Measurements from ENCODE around the gene GDI2. TPM values are rescaled to one million over a fixed set of nuclear protein-coding genes. Genes with fewer than 3 reads are reported as not detected.
A peak's percentile ranks its signal among the peaks of the same experiment; 100 is the strongest.
"Not testable (repeated sequence)": the region's sequence is repeated elsewhere in the genome, so short reads cannot be mapped to it uniquely, and the experiment has no call there.

Gene GDI2
- polyA plus RNA-seq (ENCODE audit: low read depth in 6 of 6), result 100 to 1,000 TPM; 380 to 482 (median 401) TPM

GRCh38 chr10:5813341-5814109 lies at the start of gene GDI2:
Gene GDI2, minus strand, starts transcription at chr10:5813434. Its CDS starts 176 bp downstream, at chr10:5813258.
- H3K27ac Mint-ChIP-seq, result peak within 1 kb of the TSS; percentile 86 to 98 (median 95)
- H3K4me1 Mint-ChIP-seq, result peaks cover 55 to 85% (median 65%) of the 10 kb centered on the region in 3 donors
- H3K4me3 Mint-ChIP-seq, result peak within 1 kb of the TSS; percentile 84 to 99 (median 97)
- H3K36me3 Mint-ChIP-seq, result peaks cover 0 to 10% of the 10 kb centered on the region in 2 donors
- H3K9me3 Mint-ChIP-seq, result peaks cover 0 to 5% (median 0%) of the 10 kb centered on the region in 7 donors
- no peaks in the 10 kb centered on the region for H3K27me3 Mint-ChIP-seq
- ATAC-seq (ENCODE audit: low read depth in 2 of 2) (peak; percentile 82 to 84), DNase-seq (peak; percentile 98)

GRCh38 chr10:5862360-5862961 lies 49.2 kb upstream of the GDI2 start:
- H3K4me3 Mint-ChIP-seq, result peak overlapping the region in 3 of 8 donors; percentile 30 to 36 (median 36)
- H3K9me3 Mint-ChIP-seq, result peaks cover 0 to 1% (median 0%) of the 10 kb centered on the region in 7 donors
- peaks cover 24 to 32% (median 26%) of the 10 kb centered on the region in 3 donors for H3K4me1 Mint-ChIP-seq
- peaks cover 0 to 5% of the 10 kb centered on the region in 2 donors for H3K36me3 Mint-ChIP-seq
- H3K27ac Mint-ChIP-seq, result peak overlapping the region; percentile 16 to 95 (median 80)
- ATAC-seq (ENCODE audit: low read depth in 2 of 2) (peak; percentile 37 to 75), DNase-seq (no peak)
- H3K27me3 Mint-ChIP-seq, result no peaks in the 10 kb centered on the region

- H3K27me3 Mint-ChIP-seq, result no peaks in the 10 kb centered on the region
- peaks cover 0 to 1% (median 0%) of the 10 kb centered on the region in 7 donors for H3K9me3 Mint-ChIP-seq
- H3K4me1 Mint-ChIP-seq, result peaks cover 12 to 15% (median 14%) of the 10 kb centered on the region in 3 donors
- ATAC-seq (ENCODE audit: low read depth in 2 of 2) (no peak), DNase-seq (no peak)
- H3K4me3 Mint-ChIP-seq, result no peak overlapping the region
- peak overlapping the region in 1 of 6 donors; percentile 47 for H3K27ac Mint-ChIP-seq
- peaks cover 0 to 5% of the 10 kb centered on the region in 2 donors for H3K36me3 Mint-ChIP-seq
Measured at GRCh38 chr10:5860066-5860465, 46.8 kb upstream of the GDI2 start.

GRCh38 chr10:5858811-5859210 lies 45.6 kb upstream of the GDI2 start:
- H3K27me3 Mint-ChIP-seq, result no peaks in the 10 kb centered on the region

GRCh38 chr10:5856701-5857004 lies 43.4 kb upstream of the GDI2 start:
- DNase-seq, result no peak
- Mint-ChIP-seq H3K36me3 (no peaks in the 10 kb centered on the region), H3K4me3 (peak overlapping the region in 1 of 8 donors; percentile 28), H3K27ac (peak overlapping the region in 1 of 6 donors; percentile 41), H3K9me3 (peaks cover 0 to 4% (median 0%) of the 10 kb centered on the region in 7 donors), H3K4me1 (peaks cover 17 to 22% (median 18%) of the 10 kb centered on the region in 3 donors), H3K27me3 (no peaks in the 10 kb centered on the region)
- ATAC-seq (ENCODE audit: low read depth in 2 of 2), result no peak

More at GRCh38 chr10:5858811-5859210, 45.6 kb upstream of the GDI2 start:
- no peak overlapping the region for H3K27ac Mint-ChIP-seq
- H3K36me3 Mint-ChIP-seq, result peaks cover 0 to 5% of the 10 kb centered on the region in 2 donors
- no peak for ATAC-seq (ENCODE audit: low read depth in 2 of 2)
- DNase-seq, result no peak
- no peaks in the 10 kb centered on the region for H3K9me3 Mint-ChIP-seq
- no peak overlapping the region for H3K4me3 Mint-ChIP-seq
- H3K4me1 Mint-ChIP-seq, result peaks cover 16 to 20% (median 18%) of the 10 kb centered on the region in 3 donors

GRCh38 chr10:5855979-5856700 lies 42.9 kb upstream of the GDI2 start:
- H3K9me3 Mint-ChIP-seq, result peaks cover 0 to 4% (median 0%) of the 10 kb centered on the region in 7 donors
- H3K36me3 Mint-ChIP-seq, result no peaks in the 10 kb centered on the region
- ATAC-seq (ENCODE audit: low read depth in 2 of 2) (no peak), DNase-seq (no peak)
- no peaks in the 10 kb centered on the region for H3K27me3 Mint-ChIP-seq
- peaks cover 17 to 22% (median 21%) of the 10 kb centered on the region in 3 donors for H3K4me1 Mint-ChIP-seq
- H3K4me3 Mint-ChIP-seq, result peak overlapping the region in 2 of 8 donors; percentile 8 to 28
- peak overlapping the region in 3 of 6 donors; percentile 50 to 87 (median 74) for H3K27ac Mint-ChIP-seq

GRCh38 chr10:5854131-5854475 lies 40.9 kb upstream of the GDI2 start:
- peaks cover 20 to 25% (median 22%) of the 10 kb centered on the region in 3 donors for H3K4me1 Mint-ChIP-seq
- DNase-seq (no peak), ATAC-seq (ENCODE audit: low read depth in 2 of 2) (no peak)
- H3K36me3 Mint-ChIP-seq, result no peaks in the 10 kb centered on the region
- H3K27me3 Mint-ChIP-seq, result no peaks in the 10 kb centered on the region
- peak overlapping the region in 5 of 6 donors; percentile 48 to 88 (median 78) for H3K27ac Mint-ChIP-seq
- H3K4me3 Mint-ChIP-seq, result peak overlapping the region in 1 of 8 donors; percentile 75
- peaks cover 0 to 4% (median 0%) of the 10 kb centered on the region in 7 donors for H3K9me3 Mint-ChIP-seq

GRCh38 chr10:5846667-5847066 lies 33.4 kb upstream of the GDI2 start:
- H3K36me3 Mint-ChIP-seq; DNase-seq; ATAC-seq (ENCODE audit: low read depth in 2 of 2); H3K27me3 Mint-ChIP-seq; H3K9me3 Mint-ChIP-seq: not testable (repeated sequence)
- Mint-ChIP-seq H3K4me1 (peaks cover 33 to 58% (median 36%) of the 10 kb centered on the region in 3 donors), H3K4me3 (peak overlapping the region in 5 of 8 donors; percentile 8 to 77 (median 66)), H3K27ac (peak overlapping the region in 5 of 6 donors; percentile 97 to 100 (median 99))

GRCh38 chr10:5844345-5845055 lies 31.3 kb upstream of the GDI2 start:
- peak overlapping the region; percentile 53 to 85 (median 76) for H3K4me3 Mint-ChIP-seq
- ATAC-seq (ENCODE audit: low read depth in 2 of 2), result no peak
- no peak for DNase-seq
- peak overlapping the region; percentile 98 to 100 (median 100) for H3K27ac Mint-ChIP-seq
- H3K27me3 Mint-ChIP-seq, result no peaks in the 10 kb centered on the region
- H3K36me3 Mint-ChIP-seq, result no peaks in the 10 kb centered on the region
- H3K9me3 Mint-ChIP-seq, result no peaks in the 10 kb centered on the region
- peaks cover 54 to 71% (median 55%) of the 10 kb centered on the region in 3 donors for H3K4me1 Mint-ChIP-seq

- Mint-ChIP-seq H3K9me3 (no peaks in the 10 kb centered on the region), H3K27ac (peak overlapping the region; percentile 98 to 100 (median 100)), H3K4me1 (peaks cover 51 to 78% (median 58%) of the 10 kb centered on the region in 3 donors), H3K4me3 (peak overlapping the region; percentile 53 to 85 (median 76)), H3K36me3 (no peaks in the 10 kb centered on the region), H3K27me3 (no peaks in the 10 kb centered on the region)
- peak in 1 of 2 donors; percentile 13 for ATAC-seq (ENCODE audit: low read depth in 2 of 2)
- peak; percentile 38 for DNase-seq
Measured at GRCh38 chr10:5843686-5844344, 30.6 kb upstream of the GDI2 start.

- Mint-ChIP-seq H3K9me3 (no peaks in the 10 kb centered on the region), H3K27me3 (no peaks in the 10 kb centered on the region), H3K4me1 (peaks cover 56 to 91% (median 70%) of the 10 kb centered on the region in 3 donors), H3K36me3 (no peaks in the 10 kb centered on the region), H3K4me3 (peak overlapping the region; percentile 57 to 94 (median 88)), H3K27ac (peak overlapping the region; percentile 100)
- DNase-seq, result no peak
- no peak for ATAC-seq (ENCODE audit: low read depth in 2 of 2)
Measured at GRCh38 chr10:5841965-5842364, 28.7 kb upstream of the GDI2 start.

All from naive B cell (primary cell).